H1 (cell line): ENCODE data around the gene PARS2. TPM values are rescaled to one million over a fixed set of nuclear protein-coding genes. Genes with fewer than 3 reads are reported as not detected.

ENCODE experiments used
- CTCF ChIA-PET: fragments of 300-600 bp; sonication (Branson Sonifier 250); formaldehyde crosslinking; loops from one replicate; lab custom pipeline; 2021; ENCODE audit not compliant: partially characterized antibody; lab: Charles Lee
- POLR2A ChIA-PET: fragments of 300-600 bp; sonication (Branson Sonifier 250); formaldehyde crosslinking; loops from one replicate; lab custom pipeline; 2021; ENCODE audit warnings: inconsistent platforms; ENCODE audit not compliant: partially characterized antibody; lab: Charles Lee
- DNase-seq, 2 experiments: peaks; one replicate each; pipeline versions ENCODE4 v3.0.0 to v3.0.0-alpha.2; 2010 to 2022; ENCODE audit warnings: low spot score in 2 of 2, low read depth in 1 of 2, mixed read lengths in 1 of 2
- FAIRE-seq: peaks from 2 replicates; lab custom pipeline; 2011; peaks lifted over from hg19 to GRCh38; lab: Jason Lieb, UNC
- H2AFZ ChIP-seq: 2 replicates; pipeline ENCODE4 v1.8.1; 2012; ENCODE audit warnings: low read length, inconsistent platforms
- H2AK5ac ChIP-seq: 2 replicates; pipeline ENCODE4 v1.6.1; 2013; ENCODE audit warnings: low read depth, low read length
- H2BK120ac ChIP-seq: replicated peaks from 2 replicates; pipeline ENCODE3; 2013; ENCODE audit warnings: low read depth, low read length, inconsistent platforms
- H2BK12ac ChIP-seq: 2 replicates; pipeline ENCODE4 v1.6.1; 2013; ENCODE audit warnings: low read depth, low read length
- H2BK15ac ChIP-seq: 2 replicates; pipeline ENCODE4 v1.6.1; 2013; ENCODE audit warnings: low read length
- H2BK20ac ChIP-seq: 2 replicates; pipeline ENCODE4 v1.6.1; 2013; ENCODE audit warnings: low read length
- H2BK5ac ChIP-seq: 2 replicates; pipeline ENCODE4 v1.6.1; 2013; ENCODE audit warnings: low read depth, low read length
- H3K14ac ChIP-seq: 2 replicates; pipeline ENCODE4 v1.6.1; 2013; ENCODE audit warnings: inconsistent platforms; ENCODE audit not compliant: insufficient read length
- H3K18ac ChIP-seq: 2 replicates; pipeline ENCODE4 v1.6.1; 2013; ENCODE audit warnings: low read length; ENCODE audit errors: extremely low read depth
- H3K23ac ChIP-seq: 2 replicates; pipeline ENCODE4 v1.6.1; 2013; ENCODE audit warnings: inconsistent platforms; ENCODE audit not compliant: insufficient read length
- H3K23me2 ChIP-seq: 2 replicates; pipeline ENCODE4 v1.6.1; 2013; ENCODE audit warnings: low read depth, low read length
- H3K27ac ChIP-seq: 2 replicates; pipeline ENCODE4 v1.6.1; 2011; ENCODE audit warnings: low read depth, low read length, inconsistent platforms
- H3K27me3 ChIP-seq, 4 experiments: replicated peaks in 1 of 4; 1 replicate in 1 of 4; 2 replicates in 3 of 4; pipeline versions ENCODE4 v1.6.1 to v1.8.1; 2011 to 2013; ENCODE audit warnings: low read length in 3 of 4, mild to moderate bottlenecking in 3 of 4, inconsistent platforms in 2 of 4, mixed read lengths in 2 of 4, moderate library complexity in 1 of 4; ENCODE audit not compliant: control insufficient read depth in 3 of 4, insufficient read depth in 3 of 4; ENCODE audit errors: extremely low read depth in 1 of 4
- H3K36me3 ChIP-seq, 4 experiments: 2 replicates each; pipeline versions ENCODE4 v1.6.1 to v1.8.1; 2011 to 2013; ENCODE audit warnings: mild to moderate bottlenecking in 4 of 4, low read length in 3 of 4, moderate library complexity in 2 of 4, control low read depth in 1 of 4, inconsistent platforms in 1 of 4; ENCODE audit not compliant: insufficient read depth in 4 of 4, control insufficient read depth in 2 of 4
- H3K4ac ChIP-seq: replicated peaks from 2 replicates; pipeline ENCODE3; 2013; ENCODE audit warnings: low read length, low read depth, mixed read lengths, inconsistent platforms; ENCODE audit not compliant: insufficient read length
- H3K4me1 ChIP-seq, 4 experiments: replicated peaks in 1 of 4; 1 replicate in 1 of 4; 2 replicates in 3 of 4; pipeline versions ENCODE4 v1.6.1 to v1.8.1; 2011 to 2013; ENCODE audit warnings: low read length in 3 of 4, inconsistent platforms in 2 of 4, mixed read lengths in 1 of 4; ENCODE audit not compliant: insufficient read depth in 4 of 4, control insufficient read depth in 3 of 4
- H3K4me2 ChIP-seq, 2 experiments: 2 replicates each; pipeline versions ENCODE4 v1.6.1 to v1.8.1; 2011 to 2013; ENCODE audit warnings: low read depth in 2 of 2, low read length in 2 of 2, control low read depth in 1 of 2, inconsistent platforms in 1 of 2, mild to moderate bottlenecking in 1 of 2; ENCODE audit not compliant: insufficient read depth in 1 of 2
- H3K4me3 ChIP-seq, 4 experiments: fragments of 200-600, 300-600 bp in 1 of 4; sonication (generic), shearing (Covaris generic), sonication (Bioruptor Twin) in 1 of 4; 2 replicates each; pipeline versions ENCODE4 v1.5.1 to v1.8.1; 2011 to 2016; ENCODE audit warnings: low read length in 4 of 4, low read depth in 3 of 4, control low read depth in 2 of 4, inconsistent platforms in 2 of 4, mild to moderate bottlenecking in 2 of 4, mixed read lengths in 1 of 4, moderate library complexity in 1 of 4; ENCODE audit not compliant: insufficient read depth in 2 of 4; ENCODE audit errors: extremely low read depth in 1 of 4
- H3K56ac ChIP-seq: replicated peaks from 2 replicates; pipeline ENCODE3; 2013; ENCODE audit warnings: low read depth, mild to moderate bottlenecking, mixed read lengths, low read length, inconsistent platforms; ENCODE audit not compliant: insufficient read length
- H3K79me1 ChIP-seq: 2 replicates; pipeline ENCODE4 v1.6.1; 2013; ENCODE audit warnings: low read depth, low read length, control low read depth
- H3K79me2 ChIP-seq, 2 experiments: 2 replicates each; pipeline versions ENCODE4 v1.6.1 to v1.8.1; 2012 to 2013; ENCODE audit warnings: low read length in 2 of 2, mild to moderate bottlenecking in 2 of 2, inconsistent platforms in 1 of 2; ENCODE audit not compliant: insufficient read depth in 2 of 2, control insufficient read depth in 1 of 2
- H3K9ac ChIP-seq, 4 experiments: replicated peaks in 1 of 4; 1 replicate in 1 of 4; 2 replicates in 3 of 4; pipeline versions ENCODE4 v1.6.1 to v1.8.1; 2011 to 2013; ENCODE audit warnings: low read depth in 3 of 4, low read length in 3 of 4, control low read depth in 2 of 4, mild to moderate bottlenecking in 2 of 4, moderate library complexity in 2 of 4, inconsistent platforms in 1 of 4; ENCODE audit errors: extremely low read depth in 1 of 4
- H3K9me3 ChIP-seq, 2 experiments: 2 replicates each; pipeline versions ENCODE4 v1.6.1 to v1.8.1; 2012 to 2013; ENCODE audit warnings: mild to moderate bottlenecking in 2 of 2, moderate library complexity in 2 of 2, control low read depth in 1 of 2, inconsistent platforms in 1 of 2, low read depth in 1 of 2, low read length in 1 of 2, mixed read lengths in 1 of 2; ENCODE audit not compliant: insufficient read depth in 2 of 2
- H4K20me1 ChIP-seq, 2 experiments: replicated peaks in 1 of 2; 2 replicates each; pipeline versions ENCODE3 to v1.8.1; 2011 to 2013; ENCODE audit warnings: inconsistent platforms in 2 of 2, low read length in 2 of 2, mild to moderate bottlenecking in 1 of 2; ENCODE audit not compliant: insufficient read depth in 2 of 2, control insufficient read depth in 1 of 2
- H4K5ac ChIP-seq: 2 replicates; pipeline ENCODE4 v1.6.1; 2013; ENCODE audit warnings: low read length, low read depth, mixed read lengths, inconsistent platforms; ENCODE audit not compliant: insufficient read length
- H4K8ac ChIP-seq: 2 replicates; pipeline ENCODE4 v1.8.0; 2013; ENCODE audit warnings: mild to moderate bottlenecking, moderate library complexity, low read length, inconsistent platforms; ENCODE audit not compliant: insufficient read depth; ENCODE audit errors: extremely low read depth
- H4K91ac ChIP-seq: replicated peaks from 2 replicates; pipeline ENCODE3; 2013; ENCODE audit warnings: low read length, mixed read lengths, inconsistent platforms; ENCODE audit not compliant: insufficient read length
- WGBS, 2 experiments: shearing (Covaris generic) in 1 of 2; methylation state at CpG; one replicate each; pipeline versions ENCODE4 v1.1.6 to v1.1.7; 2013 to 2015; ENCODE audit warnings: low lambda C conversion rate in 2 of 2, mixed read lengths in 2 of 2, inconsistent platforms in 1 of 2, low coverage in 1 of 2, missing lambda C conversion rate in 1 of 2; ENCODE audit not compliant: insufficient replicate concordance in 2 of 2, insufficient coverage in 1 of 2, insufficient read length in 1 of 2; ENCODE audit errors: extremely low coverage in 1 of 2, missing lambda C conversion rate in 1 of 2; 5-methylcytosine and 5-hydroxymethylcytosine counted together
- polyA plus RNA-seq, 7 experiments: library from polyadenylated mRNA; depleted of rRNA in 3 of 7; stranded (reverse) in 5 of 7; unstranded in 2 of 7; fragments of >200 nt in 5 of 7; fragments of 200-250 nt in 2 of 7; gene quantifications; 1 replicate in 5 of 7; 2 replicates in 1 of 7; 4 replicates in 1 of 7; pipeline versions ENCODE4 v1.2.1 to v1.2.3, GENCODE V29; 2011 to 2013; ENCODE audit warnings: missing spikeins in 2 of 7, mixed read lengths in 2 of 7
- total RNA-seq: library from RNA; stranded (reverse); fragmentation: NEBNext Ultra II Directional; extraction: Animal tissue kit (Norgen Biotek cat#: 25700); gene quantifications from 2 replicates; pipeline ENCODE4 v1.2.1, GENCODE V29; 2021

Gene PARS2
- total and polyA plus RNA-seq, 2 of the 8 experiments (the other 6 are each of a cell fraction or from before 2014, with no cell fraction given), result 8.9 to 10.0 TPM

DNA sequence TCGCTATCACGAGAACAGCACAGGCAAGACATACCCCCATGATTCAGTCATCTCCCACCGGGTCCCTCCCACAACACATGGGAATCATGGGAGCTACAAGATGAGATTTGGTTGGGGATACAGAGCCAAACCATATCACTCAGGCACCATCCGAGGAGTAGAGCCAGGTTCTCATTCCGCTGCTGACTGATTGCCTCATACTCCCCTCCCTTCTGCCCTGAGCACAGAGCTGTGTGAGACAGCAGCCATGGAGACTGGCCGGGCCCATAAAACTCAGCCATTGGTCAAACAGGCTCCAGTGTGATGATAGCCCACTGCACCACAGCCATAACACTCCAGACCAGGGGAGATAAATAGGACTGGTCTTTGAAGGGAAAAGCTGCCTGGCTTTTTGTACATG, 26.1 kb downstream of the PARS2 start:
- Histone ChIP-seq H3K9me3 (no peaks in the 10 kb centered on the region), H3K23me2 (no peaks in the 10 kb centered on the region), H4K8ac (no peak overlapping the region), H2AFZ (no peak overlapping the region), H3K4ac (no peak overlapping the region), H2BK20ac (no peak overlapping the region), H3K36me3 (peaks cover 6 to 48% (median 26%) of the 10 kb centered on the region in 4 experiments; a peak in 7 of 8 replicates), H2BK5ac (no peak overlapping the region), H3K4me3 (no peak overlapping the region), H2BK15ac (no peak overlapping the region), H3K56ac (no peak overlapping the region), H4K5ac (no peak overlapping the region), H3K79me1 (no peaks in the 10 kb centered on the region), H4K20me1 (peaks cover 0 to 5% of the 10 kb centered on the region in 2 experiments), H3K18ac (no peak overlapping the region), H3K4me2 (no peak overlapping the region), H3K23ac (no peak overlapping the region), H3K14ac (no peak overlapping the region), H3K9ac (no peak overlapping the region), H3K27ac (no peak overlapping the region), H2AK5ac (no peak overlapping the region), H3K27me3 (no peaks in the 10 kb centered on the region), H2BK120ac (no peak overlapping the region), H3K4me1 (no peaks in the 10 kb centered on the region), H4K91ac (no peak overlapping the region), H3K79me2 (no peaks in the 10 kb centered on the region), H2BK12ac (no peak overlapping the region)
- ChIA-PET POLR2A (no interaction called here), CTCF (interaction anchor here (1.0 kb wide), 2 partner anchors 18 to 55 kb away, joined by 3 to 4 read pairs; no protein-coding TSS in a partner anchor)
- FAIRE-seq, result no peak
- 81% methylated on average over 6 of the region's 6 CpGs; no CpG with 5 or more reads in 1 of the 2 experiments for WGBS, 2 experiments
- no peak for DNase-seq
